HCT116 (cell line): ENCODE data around the gene CTNND2. TPM values are rescaled to one million over a fixed set of nuclear protein-coding genes. Genes with fewer than 3 reads are reported as not detected.

Source experiments
- ATAC-seq: fragments of 200-7000 bp; cut with Tn5 transposase; 2 replicates; pipeline ENCODE4 v1.9.1; 2020; ENCODE audit warnings: mild to moderate bottlenecking, moderate library complexity
- BruUV-seq: library from RNA; stranded (reverse); fragments of 400-500 nt; replicated peaks from 2 replicates; lab custom pipeline; 2021; lab: Mats Ljungman, UMichigan
- CTCF ChIA-PET: fragments of 300-600 bp; sonication (Branson Sonifier 250); formaldehyde crosslinking; loops from one replicate; lab custom pipeline; 2021; ENCODE audit warnings: antibody characterized with exemption; lab: Charles Lee
- POLR2A ChIA-PET: fragments of 300-600, 350-600 bp; sonication (Branson Sonifier 250); formaldehyde crosslinking; loops from one replicate; lab custom pipeline; 2021; ENCODE audit warnings: antibody characterized with exemption; lab: Charles Lee
- RAD21 ChIA-PET, 2 experiments: fragments of 300-600 bp; sonication (Branson Sonifier 250); formaldehyde crosslinking; loops; one replicate each; lab custom pipeline; 2023; ENCODE audit warnings: low total read pairs in 2 of 2; ENCODE audit not compliant: uncharacterized antibody in 2 of 2, unreplicated experiment in 2 of 2, low non-redundant PET in 1 of 2; lab: Charles Lee
- DNase-seq: peaks from one replicate; pipeline ENCODE4 v3.0.0-alpha.2; 2010; ENCODE audit warnings: low read depth, low spot score
- H2AFZ ChIP-seq: fragments of 200-600 bp; shearing (Covaris generic), sonication (generic); 2 replicates; pipeline ENCODE4 v1.6.1; 2017; ENCODE audit warnings: low read depth, mixed run types, mixed read lengths, antibody characterized with exemption, low read length; ENCODE audit not compliant: poor library complexity, severe bottlenecking
- H3K27ac ChIP-seq: 2 replicates; pipeline ENCODE4 v1.5.1; 2012; ENCODE audit warnings: low read depth, low read length
- H3K27me3 ChIP-seq: fragments of 200-600 bp; sonication (generic); 2 replicates; pipeline ENCODE4 v1.6.1; 2016; ENCODE audit warnings: mixed run types, low read length, mixed read lengths; ENCODE audit not compliant: insufficient read depth
- H3K36me3 ChIP-seq, 2 experiments: fragments of 200-500 bp in 1 of 2; fragments of 200-600 bp in 1 of 2; sonication (Bioruptor generic) in 1 of 2; sonication (generic) in 1 of 2; 2 replicates each; pipeline versions ENCODE4 v1.5.1 to v1.6.1; 2014 to 2016; ENCODE audit warnings: low read length in 2 of 2, inconsistent platforms in 1 of 2, mixed read lengths in 1 of 2, mixed run types in 1 of 2; ENCODE audit not compliant: insufficient read depth in 2 of 2, control insufficient read depth in 1 of 2
- H3K4me1 ChIP-seq, 2 experiments: fragments of 200-600 bp in 1 of 2; sonication (generic) in 1 of 2; 2 replicates each; pipeline versions ENCODE4 v1.5.1 to v1.6.1; 2012 to 2017; ENCODE audit warnings: low read length in 2 of 2, inconsistent platforms in 1 of 2, mild to moderate bottlenecking in 1 of 2, mixed read lengths in 1 of 2, mixed run types in 1 of 2, moderate library complexity in 1 of 2; ENCODE audit not compliant: insufficient read depth in 2 of 2, control insufficient read depth in 1 of 2
- H3K4me2 ChIP-seq: fragments of 200-600 bp; sonication (generic); 2 replicates; pipeline ENCODE4 v1.6.1; 2017; ENCODE audit warnings: mixed run types, low read length, mixed read lengths
- H3K4me3 ChIP-seq, 2 experiments: fragments of 200-600 bp in 1 of 2; sonication (generic) in 1 of 2; replicated peaks in 1 of 2; 2 replicates each; pipeline ENCODE4 v1.5.1; 2011 to 2016; ENCODE audit warnings: low read length in 2 of 2, control low read depth in 1 of 2, low read depth in 1 of 2, mild to moderate bottlenecking in 1 of 2, mixed read lengths in 1 of 2, mixed run types in 1 of 2
- H3K79me2 ChIP-seq: fragments of 200-600 bp; sonication (generic); 2 replicates; pipeline ENCODE4 v1.6.1; 2017; ENCODE audit warnings: mild to moderate bottlenecking, mixed run types, low read length, moderate library complexity, mixed read lengths; ENCODE audit not compliant: insufficient read depth
- H3K9ac ChIP-seq: fragments of 200-600 bp; sonication (generic); 2 replicates; pipeline ENCODE4 v1.6.1; 2016; ENCODE audit warnings: low read length, mixed read lengths
- H3K9me2 ChIP-seq: fragments of 200-600 bp; sonication (generic), shearing (Covaris generic); 2 replicates; pipeline ENCODE4 v1.6.1; 2017; ENCODE audit warnings: mixed run types, mild to moderate bottlenecking, moderate library complexity; ENCODE audit not compliant: insufficient read depth
- H3K9me3 ChIP-seq, 2 experiments: fragments of 200-500 bp in 1 of 2; fragments of 200-600 bp in 1 of 2; sonication (Bioruptor generic) in 1 of 2; sonication (generic) in 1 of 2; 2 replicates each; pipeline ENCODE4 v1.6.1; 2014 to 2017; ENCODE audit warnings: low read length in 2 of 2, mixed read lengths in 2 of 2, inconsistent platforms in 1 of 2, low read depth in 1 of 2, mild to moderate bottlenecking in 1 of 2, mixed run types in 1 of 2, moderate library complexity in 1 of 2; ENCODE audit not compliant: control insufficient read depth in 1 of 2, insufficient read depth in 1 of 2
- H4K20me1 ChIP-seq: fragments of 200-600 bp; sonication (generic), shearing (Covaris generic); 2 replicates; pipeline ENCODE4 v1.6.1; 2017; ENCODE audit warnings: mixed run types, mild to moderate bottlenecking, moderate library complexity; ENCODE audit not compliant: insufficient read depth
- ATF3 ChIP-seq: IDR thresholded peaks from 2 replicates; pipeline ENCODE4 v1.6.1; 2012
- CEBPB ChIP-seq: IDR thresholded peaks from 2 replicates; pipeline ENCODE4 v1.6.1; 2012; ENCODE audit warnings: low read depth
- EGR1 ChIP-seq: IDR thresholded peaks from 2 replicates; pipeline ENCODE4 v1.6.1; 2012; ENCODE audit warnings: low read depth
- ELF1 ChIP-seq: IDR thresholded peaks from 2 replicates; pipeline ENCODE4 v1.6.1; 2012; ENCODE audit warnings: low read depth, borderline replicate concordance
- EZH2 ChIP-seq: fragments of 200-600 bp; sonication (generic); IDR thresholded peaks from 2 replicates; pipeline ENCODE4 v1.6.1; 2017; ENCODE audit warnings: antibody characterized with exemption, mixed run types
- EZH2phosphoT487 ChIP-seq: fragments of 200-600 bp; IDR thresholded peaks from 2 replicates; pipeline ENCODE4 v1.6.1; 2018; ENCODE audit warnings: antibody characterized with exemption, borderline replicate concordance
- JUND ChIP-seq: IDR thresholded peaks from 2 replicates; pipeline ENCODE4 v1.6.1; 2012
- POLR2A ChIP-seq: IDR thresholded peaks from 2 replicates; pipeline ENCODE4 v1.7.0; 2011; ENCODE audit warnings: borderline replicate concordance; ENCODE audit not compliant: insufficient read depth, insufficient read length; ENCODE audit errors: extremely low read depth
- POLR2AphosphoS5 ChIP-seq: IDR thresholded peaks from 2 replicates; pipeline ENCODE4 v1.6.1; 2011; ENCODE audit warnings: mild to moderate bottlenecking, low read depth, low read length, moderate library complexity
- RAD21 ChIP-seq: IDR thresholded peaks from 2 replicates; pipeline ENCODE4 v1.6.1; 2012; ENCODE audit warnings: low read depth, mild to moderate bottlenecking
- SIN3A ChIP-seq: IDR thresholded peaks from 2 replicates; pipeline ENCODE4 v1.6.1; 2012; ENCODE audit warnings: low read depth
- SP1 ChIP-seq: IDR thresholded peaks from 2 replicates; pipeline ENCODE4 v1.6.1; 2012; ENCODE audit warnings: low read depth
- SRF ChIP-seq: IDR thresholded peaks from 2 replicates; pipeline ENCODE4 v1.6.1; 2012; ENCODE audit warnings: low read depth
- TCF7L2 ChIP-seq: IDR thresholded peaks from 2 replicates; pipeline ENCODE4 v1.7.0; 2011; ENCODE audit warnings: borderline replicate concordance, inconsistent platforms; ENCODE audit not compliant: insufficient read depth, insufficient read length; ENCODE audit errors: extremely low read depth
- YY1 ChIP-seq: IDR thresholded peaks from 2 replicates; pipeline ENCODE4 v1.6.1; 2011; ENCODE audit warnings: low read length, low read depth, moderate library complexity, mild to moderate bottlenecking; ENCODE audit not compliant: insufficient replicate concordance; ENCODE audit errors: extremely low read depth
- ZBTB33 ChIP-seq: IDR thresholded peaks from 2 replicates; pipeline ENCODE4 v1.6.1; 2011; ENCODE audit warnings: mild to moderate bottlenecking, low read length, moderate library complexity; ENCODE audit not compliant: insufficient replicate concordance; ENCODE audit errors: extremely low read depth
- ZFX ChIP-seq: fragments of 450-650 bp; IDR thresholded peaks from 2 replicates; pipeline ENCODE4 v1.6.1; 2017
- ZNF274 ChIP-seq: fragments of 200-500 bp; sonication (Bioruptor generic); IDR thresholded peaks from 2 replicates; pipeline ENCODE4 v1.6.1; 2014; ENCODE audit warnings: mild to moderate bottlenecking, low read depth, low read length, inconsistent platforms
- intact Hi-C: fragments of 100-400 bp; cut with micrococcal nuclease; formaldehyde crosslinking; loops from 2 replicates; pipeline ENCODE4 v1.10.0; 2022
- total RNA-seq: library from RNA; stranded (reverse); gene quantifications from one replicate; pipeline ENCODE4 v1.2.1, GENCODE V29; 2021; ENCODE audit not compliant: unreplicated experiment

CTNND2 gene
- total RNA-seq, 1 experiment from 2014 or later, result not detected

- no peaks in the 10 kb centered on the region for H3K9me3 ChIP-seq
- CTCF ChIA-PET, result interaction anchor here (1.6 to 2.3 kb wide), 2 partner anchors 10 to 17 kb away, joined by 4 to 8 read pairs; no protein-coding TSS in a partner anchor
- POLR2A ChIA-PET, result no interaction called here
- H3K27me3 ChIP-seq, result peaks cover 18% of the 10 kb centered on the region; the same call in 1 of the 2 replicates
- H3K27ac ChIP-seq, result no peak overlapping the region
- no peaks in the 10 kb centered on the region for H3K9me2 ChIP-seq
- no peak overlapping the region for H3K9ac ChIP-seq
- H3K4me3 ChIP-seq, result no peak overlapping the region
- RAD21 ChIA-PET, result no interaction called here
- no peaks in the 10 kb centered on the region for H3K36me3 ChIP-seq
- H3K4me2 ChIP-seq, result no peak overlapping the region
- H4K20me1 ChIP-seq, result no peaks in the 10 kb centered on the region
- no peaks in the 10 kb centered on the region for H3K79me2 ChIP-seq
- TF ChIP-seq EZH2, result no peak
- TF ChIP-seq JUND, result no peak
- no peak for TF ChIP-seq SP1
- TF ChIP-seq ELF1, result no peak
- no peak for TF ChIP-seq SRF
- no peak for TF ChIP-seq SIN3A
- no peak for TF ChIP-seq ZNF274
- TF ChIP-seq ATF3, result no peak
- TF ChIP-seq POLR2A, result no peak
- TF ChIP-seq ZBTB33, result no peak
- no peak for TF ChIP-seq EGR1
- no peak for TF ChIP-seq CEBPB
- TF ChIP-seq TCF7L2, result no peak
- no peak for TF ChIP-seq POLR2AphosphoS5
- TF ChIP-seq YY1, result no peak
- TF ChIP-seq EZH2phosphoT487, result no peak
- no peak for TF ChIP-seq RAD21
- TF ChIP-seq ZFX, result no peak
- H2AFZ ChIP-seq, result no peak overlapping the region
- intact Hi-C loops, result loop anchor here (2.0 to 5.0 kb wide), 3 partner anchors 193 to 537 kb away; no protein-coding TSS in a partner anchor
- ATAC-seq, result no peak
- no peak for DNase-seq
- BruUV-seq, result no TSS peak
- no peaks in the 10 kb centered on the region for H3K4me1 ChIP-seq
These were observed 914.5 kb downstream of the CTNND2 start for GRCh38 chr5:10989577-10990263.
